HG03469 (cell line): ENCODE data around the gene MAFG.
"Not testable (repeated sequence)": the region's sequence is repeated elsewhere in the genome, so short reads cannot be mapped to it uniquely, and the experiment has no call there.

Source experiments
- ATAC-seq: cut with Tn5 transposase; IDR thresholded peaks from one replicate; pipeline ENCODE4 v1.9.1; 2021; ENCODE audit warnings: mild to moderate bottlenecking, moderate library complexity, moderate number of reproducible peaks; ENCODE audit not compliant: unreplicated experiment

The MAFG gene

GRCh38 chr17:81958633-81959342, 31.3 kb upstream of the MAFG start:
- no peak for ATAC-seq

- ATAC-seq = no peak
These were observed 30.3 kb upstream of the MAFG start for GRCh38 chr17:81957691-81958432.

- ATAC-seq = no peak
These were observed 29.4 kb upstream of the MAFG start for GRCh38 chr17:81956607-81957589.

GRCh38 chr17:81955756-81956544, 28.4 kb upstream of the MAFG start:
- no peak for ATAC-seq

GRCh38 chr17:81955058-81955681, 27.6 kb upstream of the MAFG start:
- no peak for ATAC-seq

- no peak for ATAC-seq
These were observed 26.9 kb upstream of the MAFG start for GRCh38 chr17:81954131-81955057.

GRCh38 chr17:81953443-81953842, 25.9 kb upstream of the MAFG start:
- not testable (repeated sequence) for ATAC-seq

GRCh38 chr17:81952792-81953228, 25.3 kb upstream of the MAFG start:
- ATAC-seq = no peak

GRCh38 chr17:81951785-81952684, 24.5 kb upstream of the MAFG start:
- no peak for ATAC-seq

GRCh38 chr17:81950501-81950900, 23.0 kb upstream of the MAFG start:
- no peak for ATAC-seq

GRCh38 chr17:81948635-81949378, 21.3 kb upstream of the MAFG start:
- no peak for ATAC-seq

GRCh38 chr17:81947189-81947588, 19.7 kb upstream of the MAFG start, which contains the start of gene MYADML2:
Gene MYADML2, minus strand, starts transcription at chr17:81947233. Its CDS starts 5,492 bp downstream, at chr17:81941741.
- ATAC-seq = no peak

- ATAC-seq = no peak
These were observed 17.3 kb upstream of the MAFG start for GRCh38 chr17:81944858-81945257.

- no peak for ATAC-seq
These were observed 14.6 kb upstream of the MAFG start for GRCh38 chr17:81942167-81942553.

GRCh38 chr17:81941484-81942166, 14.1 kb upstream of the MAFG start:
- no peak for ATAC-seq
